DMS153 treated with DMSO at 0.1 percent for 48 hours (cell line): ENCODE measurements around the gene KRTAP2-3.
"Not testable (repeated sequence)": the region's sequence is repeated elsewhere in the genome, so short reads cannot be mapped to it uniquely, and the experiment has no call there.

Experiments
- DNase-seq: peaks from one replicate; lab custom pipeline; 2025; ENCODE audit not compliant: unreplicated experiment; lab: John Stamatoyannopoulos, UW

KRTAP2-3 gene

DNA sequence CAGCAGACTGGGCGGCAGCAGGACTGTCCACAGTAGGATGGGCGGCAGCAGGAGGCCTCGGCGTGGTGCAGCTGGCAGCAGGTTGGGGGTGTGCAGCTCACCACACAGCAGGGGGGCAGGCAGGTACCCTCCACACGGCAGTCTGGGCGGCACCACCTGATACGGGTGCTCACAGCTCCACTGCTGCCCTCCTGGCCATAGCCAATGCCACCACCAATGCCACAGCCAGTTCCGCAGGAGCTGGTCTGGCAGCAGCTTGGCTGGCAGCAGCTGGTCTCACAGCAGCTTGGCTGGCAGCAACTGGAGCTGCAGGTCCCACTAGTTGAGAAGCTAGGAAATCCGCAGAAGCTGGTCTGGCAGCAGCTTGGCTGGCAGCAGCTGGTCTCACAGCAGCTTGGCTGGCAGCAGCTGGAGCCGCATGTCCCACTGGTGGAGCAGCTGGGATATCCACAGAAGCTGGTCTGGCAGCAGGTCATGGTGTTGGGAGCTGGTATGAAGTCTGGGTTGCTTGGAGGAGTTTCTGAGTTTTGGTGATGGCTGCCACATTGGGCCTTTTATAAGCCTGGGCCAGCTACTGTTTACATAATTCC lies 25.5 kb downstream of the KRTAP2-3 start, which contains the start of gene KRTAP1-3:
TSS of gene KRTAP1-3 (minus strand) at position 529 of the 590 bp plus-strand sequence. CDS start at position 476, 53 bp downstream.
- DNase-seq: not testable (repeated sequence)

- no peak for DNase-seq
Observed at GRCh38 chr17:41029633-41030245, 30.2 kb downstream of the KRTAP2-3 start, which contains the start of gene KRTAP1-4. TSS of gene KRTAP1-4 (minus strand) at chr17:41030195. CDS start at chr17:41030078, 117 bp downstream.

DNA sequence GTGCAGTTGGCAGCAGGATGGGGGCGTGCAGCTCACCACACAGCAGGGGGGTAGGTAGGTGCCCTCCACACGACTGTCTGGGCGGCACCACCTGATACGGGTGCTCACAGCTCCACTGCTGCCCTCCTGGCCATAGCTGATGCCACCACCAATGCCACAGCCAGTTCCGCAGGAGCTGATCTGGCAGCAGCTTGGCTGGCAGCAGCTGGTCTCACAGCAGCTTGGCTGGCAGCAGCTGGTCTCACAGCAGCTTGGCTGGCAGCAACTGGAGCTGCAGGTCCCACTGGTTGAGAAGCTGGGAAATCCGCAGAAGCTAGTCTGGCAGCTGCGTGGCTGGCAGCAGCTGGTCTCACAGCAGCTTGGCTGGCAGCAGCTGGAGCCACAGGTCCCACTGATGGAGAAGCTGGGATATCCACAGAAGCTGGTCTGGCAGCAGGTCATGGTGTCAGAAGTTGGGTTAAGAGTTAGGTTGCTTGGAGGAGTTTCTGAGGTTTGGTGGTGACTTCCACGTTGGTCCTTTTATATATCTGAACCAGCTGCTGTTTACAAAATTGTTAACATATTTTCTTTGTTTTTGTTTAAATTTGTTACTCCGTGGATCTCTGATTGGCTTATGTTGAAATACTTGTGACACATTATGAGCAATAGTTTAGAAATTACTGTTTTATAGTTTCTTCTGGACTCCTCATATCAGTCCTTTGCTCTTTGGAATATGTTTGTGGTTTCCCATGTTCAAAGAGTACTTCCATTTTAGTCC lies 33.0 kb downstream of the KRTAP2-3 start, which contains the start of gene KRTAP1-5:
TSS of gene KRTAP1-5 (minus strand) at position 494 of the 757 bp plus-strand sequence. CDS start at position 441, 53 bp downstream.
- no peak for DNase-seq

DNA sequence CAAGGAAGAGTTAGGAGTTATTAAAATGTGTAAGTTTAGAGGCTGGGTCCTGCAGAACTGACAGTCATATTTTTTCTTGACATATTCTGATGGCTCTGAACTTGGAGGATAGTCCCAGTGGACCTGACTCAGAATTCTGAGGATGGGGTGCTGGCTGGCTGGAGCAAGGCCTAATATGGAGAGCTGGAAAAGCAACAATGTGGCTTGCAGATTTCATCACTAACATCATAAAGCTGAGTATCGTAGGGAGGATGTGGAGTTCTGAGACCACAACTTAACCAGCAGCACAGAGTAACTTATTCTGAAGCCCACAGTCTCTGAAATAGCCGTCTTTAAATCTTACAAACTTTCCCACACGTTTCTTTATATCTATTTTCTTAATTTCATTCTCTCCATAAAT lies 35.2 kb downstream of the KRTAP2-3 start:
- DNase-seq: no peak

DNA sequence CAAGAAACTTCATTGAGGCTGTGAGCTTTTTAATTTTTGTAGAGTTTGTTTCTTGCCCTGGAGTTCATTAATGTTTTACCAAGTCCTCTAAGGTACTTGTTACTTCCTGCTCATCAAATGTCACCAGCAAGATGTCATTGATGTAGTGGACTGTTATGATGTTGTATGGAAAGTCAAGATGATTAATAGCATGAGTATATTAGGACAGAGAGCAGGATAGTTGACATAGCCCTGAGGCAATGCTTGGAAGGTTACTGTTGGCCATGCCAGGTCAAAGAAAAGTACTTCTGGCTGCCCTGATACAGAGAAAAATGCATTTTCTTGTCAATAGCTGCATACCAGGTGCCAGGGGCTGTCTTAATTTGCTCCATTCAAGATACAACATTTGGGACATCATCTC lies 39.6 kb downstream of the KRTAP2-3 start:
- no peak for DNase-seq

DNA sequence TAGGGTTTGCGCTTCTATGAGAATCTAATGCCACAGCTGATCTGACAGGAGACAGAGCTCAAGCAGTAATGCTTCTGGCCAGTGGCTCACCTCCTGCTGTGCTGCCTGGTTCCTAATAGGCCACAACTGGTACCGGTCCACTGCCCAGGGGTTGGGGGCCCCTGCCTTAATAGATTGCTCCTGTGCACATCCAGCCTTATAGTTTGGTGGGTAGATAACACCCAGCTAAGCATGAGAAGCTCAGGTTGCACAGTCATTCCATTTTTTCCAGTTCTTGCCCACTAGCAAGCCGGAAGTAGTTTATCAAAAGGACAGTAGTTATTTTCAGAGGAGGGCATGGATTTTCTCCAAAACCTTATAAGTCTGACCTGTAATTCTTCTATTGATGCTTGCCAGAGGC lies 40.5 kb downstream of the KRTAP2-3 start:
- no peak for DNase-seq

DNA sequence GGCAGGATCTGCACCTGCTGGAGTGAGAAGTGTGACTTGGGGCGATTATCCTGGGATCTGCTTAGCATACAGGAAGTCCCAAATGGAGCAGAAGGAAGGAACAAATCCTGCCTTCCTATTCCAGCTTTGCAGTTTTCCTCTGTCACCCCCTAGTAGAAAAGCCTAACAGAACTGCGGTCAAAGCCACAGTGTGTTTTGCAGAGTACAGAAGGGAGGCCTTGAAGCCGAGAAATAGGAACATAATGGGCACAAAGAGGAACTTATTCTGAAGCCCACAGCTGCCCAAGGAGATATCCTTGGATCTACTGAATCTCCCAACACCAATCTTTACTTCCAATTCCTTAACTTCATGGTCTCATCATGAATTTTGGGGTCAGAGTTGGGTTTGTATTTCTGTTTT lies 41.4 kb downstream of the KRTAP2-3 start:
- no peak for DNase-seq

GRCh38 chr17:41016578-41017215 lies 43.2 kb downstream of the KRTAP2-3 start:
- no peak for DNase-seq

DNA sequence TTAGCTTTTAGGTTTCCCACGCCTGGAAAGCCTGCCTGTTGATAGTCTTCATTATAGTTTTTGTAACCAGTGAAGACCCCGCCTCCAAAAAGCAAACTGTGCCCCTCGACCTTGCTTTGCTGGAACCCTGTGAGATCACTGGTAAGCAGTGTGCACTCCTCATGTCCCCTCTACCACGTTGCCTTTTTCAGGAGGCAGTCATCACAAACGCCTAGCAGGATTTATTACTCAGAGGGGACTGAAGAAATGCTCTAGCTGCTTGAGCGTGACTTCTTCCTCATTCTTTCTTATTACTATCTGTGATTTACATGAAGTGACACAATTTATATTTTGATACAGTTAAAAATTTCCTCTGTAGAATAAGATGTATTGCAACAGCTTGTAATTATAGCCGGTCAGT lies 44.5 kb downstream of the KRTAP2-3 start:
- DNase-seq: no peak

- no peak for DNase-seq
Observed at GRCh38 chr17:41013606-41014005, 46.3 kb downstream of the KRTAP2-3 start.

- no peak for DNase-seq
Observed at GRCh38 chr17:41013181-41013580, 46.7 kb downstream of the KRTAP2-3 start.

GRCh38 chr17:41012326-41013120 lies 47.4 kb downstream of the KRTAP2-3 start:
- DNase-seq: no peak

GRCh38 chr17:41010441-41010840 lies 49.5 kb downstream of the KRTAP2-3 start:
- no peak for DNase-seq

DNA sequence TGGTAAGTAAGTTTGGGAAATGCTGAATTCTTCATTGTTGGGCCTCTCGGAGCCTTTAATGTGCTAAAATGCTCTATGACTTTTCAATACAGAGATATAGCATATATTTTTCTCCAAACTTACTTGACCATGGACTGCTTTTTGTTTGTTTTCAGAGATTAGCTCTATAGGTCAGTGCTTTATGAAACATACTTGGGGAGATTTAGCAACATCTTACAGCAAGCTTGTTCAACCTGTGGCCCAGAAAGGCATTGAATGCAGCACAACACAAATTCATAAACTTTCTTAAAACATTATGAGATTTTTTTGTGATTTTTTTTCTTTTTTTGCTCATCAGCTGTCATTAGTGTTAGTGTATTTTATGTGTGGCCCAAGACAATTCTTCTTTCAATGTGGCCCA lies 50.0 kb downstream of the KRTAP2-3 start:
- no peak for DNase-seq

DNA sequence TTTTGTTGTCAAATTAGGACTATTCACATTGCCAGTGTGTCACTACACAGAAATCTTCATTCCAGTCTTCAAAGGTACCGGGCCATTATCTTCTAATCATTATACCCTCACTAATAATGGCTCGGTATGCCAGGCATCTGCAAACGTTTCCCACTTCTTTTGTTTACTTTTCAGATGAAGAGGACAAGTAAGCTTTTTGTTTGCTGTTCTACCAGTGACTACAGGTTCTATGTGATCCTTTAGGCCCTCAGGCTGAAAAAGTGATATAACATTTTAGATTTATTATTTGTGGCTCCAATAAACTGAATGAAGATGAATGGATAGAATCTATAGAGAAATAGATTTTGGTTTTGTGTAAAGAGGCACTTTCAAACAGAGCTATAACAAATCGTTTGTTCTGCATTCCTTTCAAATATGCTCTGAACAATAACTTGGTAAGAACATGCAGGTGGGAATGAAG lies 50.6 kb downstream of the KRTAP2-3 start:
- DNase-seq: peak; percentile 31
